Panc1 (cell line): ENCODE data around the gene ZNF462.

Source experiments
- POLR2AphosphoS5 ChIP-seq: IDR thresholded peaks from 2 replicates; pipeline ENCODE4 v1.6.1; 2012; ENCODE audit warnings: mild to moderate bottlenecking, low read depth, low read length, moderate library complexity
- SIN3A ChIP-seq: IDR thresholded peaks from 2 replicates; pipeline ENCODE4 v1.6.1; 2012; ENCODE audit warnings: low read depth, mild to moderate bottlenecking, low read length, moderate library complexity, borderline replicate concordance; ENCODE audit not compliant: insufficient read depth
- TF ChIP-seq, protein P1 (sequence below): fragments of 450-650 bp; IDR thresholded peaks from 2 replicates; pipeline ENCODE4 v1.5.1; 2017; ENCODE audit warnings: mild to moderate bottlenecking
- TF ChIP-seq, protein P2 (sequence below), 2 experiments: IDR thresholded peaks; 2 replicates each; pipeline ENCODE4 v1.6.1; 2011 to 2012; ENCODE audit warnings: low read depth in 2 of 2, control low read depth in 1 of 2, low read length in 1 of 2, mild to moderate bottlenecking in 1 of 2, moderate library complexity in 1 of 2; ENCODE audit not compliant: insufficient read depth in 1 of 2

DNA sequence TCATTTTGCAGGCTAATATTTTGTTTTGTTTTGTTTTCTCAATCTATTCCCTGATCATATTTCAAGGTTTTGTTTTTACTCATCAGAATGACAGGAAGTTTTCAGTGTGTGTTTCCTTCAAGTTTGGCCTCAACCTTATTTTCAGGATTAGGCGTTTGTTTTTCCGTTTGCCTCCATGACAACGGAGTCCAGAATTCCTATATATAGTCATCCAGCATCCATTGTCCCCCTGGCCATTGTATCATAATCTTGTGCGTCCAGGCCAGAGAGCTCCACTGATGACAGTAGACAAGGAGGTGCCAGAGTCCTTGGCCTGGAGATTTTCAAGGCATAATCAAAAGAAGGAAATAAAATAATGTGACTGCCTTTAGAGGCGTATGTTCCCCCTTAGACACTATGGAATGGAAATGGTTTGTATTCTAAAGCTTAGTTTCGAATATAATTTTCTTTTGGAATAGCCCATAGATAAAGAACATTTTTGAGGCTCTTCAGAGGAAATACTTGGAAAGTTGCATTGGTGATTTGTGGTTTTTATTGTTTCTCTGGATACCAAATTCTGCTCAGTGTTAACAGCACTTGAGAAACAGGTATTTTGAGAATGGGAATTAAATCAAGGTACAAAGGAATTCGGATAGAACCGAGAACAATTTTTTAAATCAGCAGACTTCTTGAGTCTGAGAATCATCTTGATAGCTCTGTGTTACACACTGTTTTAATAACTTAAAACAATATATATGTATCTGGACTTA, 99.8 kb downstream of the ZNF462 start:
- no peak for TF ChIP-seq POLR2AphosphoS5
- TF ChIP-seq, protein P1, sequence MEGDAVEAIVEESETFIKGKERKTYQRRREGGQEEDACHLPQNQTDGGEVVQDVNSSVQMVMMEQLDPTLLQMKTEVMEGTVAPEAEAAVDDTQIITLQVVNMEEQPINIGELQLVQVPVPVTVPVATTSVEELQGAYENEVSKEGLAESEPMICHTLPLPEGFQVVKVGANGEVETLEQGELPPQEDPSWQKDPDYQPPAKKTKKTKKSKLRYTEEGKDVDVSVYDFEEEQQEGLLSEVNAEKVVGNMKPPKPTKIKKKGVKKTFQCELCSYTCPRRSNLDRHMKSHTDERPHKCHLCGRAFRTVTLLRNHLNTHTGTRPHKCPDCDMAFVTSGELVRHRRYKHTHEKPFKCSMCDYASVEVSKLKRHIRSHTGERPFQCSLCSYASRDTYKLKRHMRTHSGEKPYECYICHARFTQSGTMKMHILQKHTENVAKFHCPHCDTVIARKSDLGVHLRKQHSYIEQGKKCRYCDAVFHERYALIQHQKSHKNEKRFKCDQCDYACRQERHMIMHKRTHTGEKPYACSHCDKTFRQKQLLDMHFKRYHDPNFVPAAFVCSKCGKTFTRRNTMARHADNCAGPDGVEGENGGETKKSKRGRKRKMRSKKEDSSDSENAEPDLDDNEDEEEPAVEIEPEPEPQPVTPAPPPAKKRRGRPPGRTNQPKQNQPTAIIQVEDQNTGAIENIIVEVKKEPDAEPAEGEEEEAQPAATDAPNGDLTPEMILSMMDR = no peak
- TF ChIP-seq, protein P2, sequence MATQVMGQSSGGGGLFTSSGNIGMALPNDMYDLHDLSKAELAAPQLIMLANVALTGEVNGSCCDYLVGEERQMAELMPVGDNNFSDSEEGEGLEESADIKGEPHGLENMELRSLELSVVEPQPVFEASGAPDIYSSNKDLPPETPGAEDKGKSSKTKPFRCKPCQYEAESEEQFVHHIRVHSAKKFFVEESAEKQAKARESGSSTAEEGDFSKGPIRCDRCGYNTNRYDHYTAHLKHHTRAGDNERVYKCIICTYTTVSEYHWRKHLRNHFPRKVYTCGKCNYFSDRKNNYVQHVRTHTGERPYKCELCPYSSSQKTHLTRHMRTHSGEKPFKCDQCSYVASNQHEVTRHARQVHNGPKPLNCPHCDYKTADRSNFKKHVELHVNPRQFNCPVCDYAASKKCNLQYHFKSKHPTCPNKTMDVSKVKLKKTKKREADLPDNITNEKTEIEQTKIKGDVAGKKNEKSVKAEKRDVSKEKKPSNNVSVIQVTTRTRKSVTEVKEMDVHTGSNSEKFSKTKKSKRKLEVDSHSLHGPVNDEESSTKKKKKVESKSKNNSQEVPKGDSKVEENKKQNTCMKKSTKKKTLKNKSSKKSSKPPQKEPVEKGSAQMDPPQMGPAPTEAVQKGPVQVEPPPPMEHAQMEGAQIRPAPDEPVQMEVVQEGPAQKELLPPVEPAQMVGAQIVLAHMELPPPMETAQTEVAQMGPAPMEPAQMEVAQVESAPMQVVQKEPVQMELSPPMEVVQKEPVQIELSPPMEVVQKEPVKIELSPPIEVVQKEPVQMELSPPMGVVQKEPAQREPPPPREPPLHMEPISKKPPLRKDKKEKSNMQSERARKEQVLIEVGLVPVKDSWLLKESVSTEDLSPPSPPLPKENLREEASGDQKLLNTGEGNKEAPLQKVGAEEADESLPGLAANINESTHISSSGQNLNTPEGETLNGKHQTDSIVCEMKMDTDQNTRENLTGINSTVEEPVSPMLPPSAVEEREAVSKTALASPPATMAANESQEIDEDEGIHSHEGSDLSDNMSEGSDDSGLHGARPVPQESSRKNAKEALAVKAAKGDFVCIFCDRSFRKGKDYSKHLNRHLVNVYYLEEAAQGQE (IDR thresholded peaks at IDR 0.05; ENCODE audit: insufficient read depth in 1 of 2, low read depth in 2 of 2, low read length in 1 of 2) = no peak
- TF ChIP-seq SIN3A = no peak
